IgD-negative memory B cell (primary cell): Measurements from ENCODE around the gene TRMT112. TPM values are rescaled to one million over a fixed set of nuclear protein-coding genes. Genes with fewer than 3 reads are reported as not detected.

Experiments
- H3K27ac Mint-ChIP-seq, 3 donors: one replicate each; pipeline ENCODE4 v1.8.0; 2020 to 2022; ENCODE audit warnings: mild to moderate bottlenecking in 3 of 3, mixed read lengths in 3 of 3, moderate library complexity in 1 of 3
- H3K27me3 Mint-ChIP-seq: one replicate; pipeline ENCODE4 v1.8.0; 2021; ENCODE audit warnings: mixed read lengths
- H3K36me3 Mint-ChIP-seq: one replicate; pipeline ENCODE4 v1.8.0; 2020; ENCODE audit warnings: mild to moderate bottlenecking, mixed read lengths
- H3K4me1 Mint-ChIP-seq, 3 donors: one replicate each; pipeline ENCODE4 v1.8.0; 2020 to 2022; ENCODE audit warnings: mixed read lengths in 3 of 3, mild to moderate bottlenecking in 1 of 3
- H3K4me3 Mint-ChIP-seq, 4 donors: one replicate each; pipeline ENCODE4 v1.8.0; 2020 to 2022; ENCODE audit warnings: mild to moderate bottlenecking in 4 of 4, mixed read lengths in 4 of 4, moderate library complexity in 3 of 4
- H3K9me3 Mint-ChIP-seq, 3 donors: one replicate each; pipeline ENCODE4 v1.8.0; 2020 to 2021; ENCODE audit warnings: mixed read lengths in 3 of 3, mild to moderate bottlenecking in 1 of 3
- polyA plus RNA-seq: library from polyadenylated mRNA; unstranded; fragments of 300-500 nt; fragmentation: Illumina TruSeq; gene quantifications from one replicate; pipeline ENCODE4 v1.2.3, GENCODE V29; 2021

Gene TRMT112
- polyA plus RNA-seq, 1 donor from 2014 or later, result 560 TPM

GRCh38 chr11:64289002-64289564 lies 28.3 kb downstream of the TRMT112 start:
- H3K4me1 Mint-ChIP-seq, result peaks cover 3 to 9% (median 7%) of the 10 kb centered on the region in 3 donors
- peak overlapping the region in 2 of 4 donors; percentile 73 to 91 for H3K4me3 Mint-ChIP-seq
- peak overlapping the region in 2 of 3 donors; percentile 20 to 96 for H3K27ac Mint-ChIP-seq
- peaks cover 0 to 3% (median 0%) of the 10 kb centered on the region in 3 donors for H3K9me3 Mint-ChIP-seq
- H3K36me3 Mint-ChIP-seq, result no peaks in the 10 kb centered on the region
- peaks cover 21% of the 10 kb centered on the region for H3K27me3 Mint-ChIP-seq

DNA sequence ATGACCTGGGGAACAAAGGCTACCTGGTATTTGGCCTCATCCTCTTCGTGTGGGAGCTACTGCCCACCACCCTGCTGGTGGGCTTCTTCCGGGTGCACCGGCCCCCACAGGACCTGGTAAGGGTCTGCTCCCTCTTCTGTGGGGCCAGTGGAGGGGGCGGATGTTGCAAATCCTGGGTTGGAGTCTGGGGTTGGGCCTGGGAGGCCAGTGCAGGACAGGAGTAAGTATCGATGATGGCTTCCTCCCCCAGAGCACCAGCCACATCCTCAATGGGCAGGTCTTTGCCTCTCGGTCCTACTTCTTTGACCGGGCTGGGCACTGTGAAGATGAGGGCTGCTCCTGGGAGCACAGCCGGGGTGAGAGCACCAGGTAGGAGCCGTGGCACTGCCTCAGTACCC lies 29.0 kb downstream of the TRMT112 start:
- Mint-ChIP-seq H3K27ac (peak overlapping the region in 1 of 3 donors; percentile 96), H3K9me3 (peaks cover 0 to 3% (median 0%) of the 10 kb centered on the region in 3 donors), H3K27me3 (peaks cover 15% of the 10 kb centered on the region), H3K4me3 (peak overlapping the region in 1 of 4 donors; percentile 91), H3K36me3 (no peaks in the 10 kb centered on the region), H3K4me1 (peaks cover 6 to 12% (median 7%) of the 10 kb centered on the region in 3 donors)

GRCh38 chr11:64287676-64288352 lies 29.5 kb downstream of the TRMT112 start:
- Mint-ChIP-seq H3K36me3 (peaks cover 2% of the 10 kb centered on the region), H3K4me3 (peak overlapping the region in 3 of 4 donors; percentile 33 to 91 (median 41)), H3K27ac (peak overlapping the region in 2 of 3 donors; percentile 73 to 96), H3K9me3 (peaks cover 0 to 3% (median 0%) of the 10 kb centered on the region in 3 donors), H3K27me3 (peaks cover 10% of the 10 kb centered on the region), H3K4me1 (peaks cover 6 to 14% (median 7%) of the 10 kb centered on the region in 3 donors)

DNA sequence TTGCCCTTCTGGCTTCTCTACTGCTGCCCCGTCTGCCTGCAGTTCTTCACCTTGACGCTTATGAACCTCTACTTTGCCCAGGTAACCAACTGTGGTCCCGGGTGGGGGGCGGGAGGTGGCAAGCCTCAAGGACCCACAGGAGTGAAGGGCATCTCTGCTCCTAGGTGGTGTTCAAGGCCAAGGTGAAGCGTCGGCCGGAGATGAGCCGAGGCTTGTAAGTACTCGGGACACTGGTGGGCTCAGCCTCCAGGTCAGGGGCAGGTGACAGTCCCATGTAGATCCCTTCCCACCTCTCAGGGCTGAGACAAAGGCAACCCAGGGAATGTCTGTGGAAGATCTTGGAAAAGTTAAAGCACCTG lies 30.6 kb downstream of the TRMT112 start:
- peaks cover 0 to 3% (median 0%) of the 10 kb centered on the region in 3 donors for H3K9me3 Mint-ChIP-seq
- H3K27ac Mint-ChIP-seq, result peak overlapping the region in 1 of 3 donors; percentile 96
- H3K27me3 Mint-ChIP-seq, result peaks cover 7% of the 10 kb centered on the region
- peaks cover 3 to 14% (median 7%) of the 10 kb centered on the region in 3 donors for H3K4me1 Mint-ChIP-seq
- H3K36me3 Mint-ChIP-seq, result peaks cover 2% of the 10 kb centered on the region
- peak overlapping the region; percentile 74 to 94 (median 90) for H3K4me3 Mint-ChIP-seq

- Mint-ChIP-seq H3K4me1 (peaks cover 3 to 14% (median 7%) of the 10 kb centered on the region in 3 donors), H3K9me3 (peaks cover 0 to 3% (median 0%) of the 10 kb centered on the region in 3 donors), H3K27me3 (peaks cover 7% of the 10 kb centered on the region), H3K27ac (peak overlapping the region; percentile 59 to 100 (median 99)), H3K4me3 (peak overlapping the region; percentile 74 to 95 (median 92)), H3K36me3 (peaks cover 2% of the 10 kb centered on the region)
Observed at GRCh38 chr11:64285885-64286800, 31.2 kb downstream of the TRMT112 start.

- H3K27me3 Mint-ChIP-seq, result no peaks in the 10 kb centered on the region
- H3K27ac Mint-ChIP-seq, result peak within 1 kb of the TSS; percentile 99 to 100 (median 99)
- H3K36me3 Mint-ChIP-seq, result peaks cover 2% of the 10 kb centered on the region
- peak within 1 kb of the TSS; percentile 89 to 96 (median 95) for H3K4me3 Mint-ChIP-seq
- H3K9me3 Mint-ChIP-seq, result no peaks in the 10 kb centered on the region
- H3K4me1 Mint-ChIP-seq, result peaks cover 3 to 10% (median 7%) of the 10 kb centered on the region in 3 donors
Observed at GRCh38 chr11:64284962-64285884, 32.1 kb downstream of the TRMT112 start, which contains the start of gene GPR137. Gene GPR137, plus strand, starts transcription at chr11:64285848. Its CDS starts 677 bp downstream, at chr11:64286525.

- Mint-ChIP-seq H3K36me3 (peaks cover 2% of the 10 kb centered on the region), H3K27me3 (no peaks in the 10 kb centered on the region), H3K9me3 (no peaks in the 10 kb centered on the region), H3K4me3 (peak within 1 kb of the TSS; percentile 89 to 96 (median 95)), H3K4me1 (peaks cover 3 to 10% (median 7%) of the 10 kb centered on the region in 3 donors), H3K27ac (peak within 1 kb of the TSS; percentile 99 to 100 (median 99))
Observed at GRCh38 chr11:64284048-64284961, 33.1 kb downstream of the TRMT112 start, which contains the start of gene BAD. Gene BAD, minus strand, starts transcription at chr11:64284665. Its CDS starts 297 bp downstream, at chr11:64284368.

- Mint-ChIP-seq H3K4me3 (peak overlapping the region; percentile 80 to 95 (median 89)), H3K4me1 (peaks cover 3 to 10% (median 7%) of the 10 kb centered on the region in 3 donors), H3K9me3 (no peaks in the 10 kb centered on the region), H3K36me3 (peaks cover 5% of the 10 kb centered on the region), H3K27ac (peak overlapping the region in 2 of 3 donors; percentile 35 to 100), H3K27me3 (no peaks in the 10 kb centered on the region)
Observed at GRCh38 chr11:64283092-64283491, 34.3 kb downstream of the TRMT112 start.

GRCh38 chr11:64281957-64282770 lies 35.2 kb downstream of the TRMT112 start:
- Mint-ChIP-seq H3K4me3 (no peak overlapping the region), H3K4me1 (peaks cover 5 to 10% (median 7%) of the 10 kb centered on the region in 3 donors), H3K9me3 (no peaks in the 10 kb centered on the region), H3K27me3 (no peaks in the 10 kb centered on the region), H3K27ac (peak overlapping the region; percentile 31 to 76 (median 50)), H3K36me3 (peaks cover 5% of the 10 kb centered on the region)

DNA sequence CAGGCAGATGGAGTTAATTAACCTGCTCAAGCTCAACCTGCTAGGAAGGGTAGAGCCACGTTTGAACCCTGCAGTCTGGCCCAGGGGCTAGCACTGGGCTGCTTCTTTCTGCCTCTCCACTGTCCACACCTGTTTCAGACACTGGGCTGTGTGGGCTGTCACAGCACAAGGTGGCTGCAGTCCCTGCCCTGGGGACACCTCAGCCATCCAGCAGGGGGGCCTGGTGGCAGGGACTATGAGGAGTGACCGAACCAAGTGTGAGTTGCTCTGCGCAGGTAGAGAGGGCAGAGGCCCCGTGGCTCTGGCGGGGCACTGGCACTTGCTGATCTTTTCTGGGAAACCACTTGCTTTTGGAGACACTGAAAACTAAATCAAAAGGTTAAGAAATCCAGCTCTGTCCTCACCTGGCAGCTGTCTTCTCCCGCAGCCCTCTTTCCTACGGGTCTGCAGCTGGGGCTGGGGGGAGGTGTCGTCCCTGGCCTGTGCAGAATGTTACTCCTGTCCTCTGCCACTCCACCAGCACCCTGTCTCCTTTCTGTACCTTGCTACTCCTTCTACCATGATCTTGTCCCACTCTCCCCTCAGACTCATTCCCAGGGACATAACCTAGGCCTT lies 38.7 kb downstream of the TRMT112 start:
- peak overlapping the region; percentile 53 to 70 (median 64) for H3K27ac Mint-ChIP-seq
- peak overlapping the region in 1 of 4 donors; percentile 26 for H3K4me3 Mint-ChIP-seq
- H3K27me3 Mint-ChIP-seq, result no peaks in the 10 kb centered on the region
- peaks cover 5% of the 10 kb centered on the region for H3K36me3 Mint-ChIP-seq
- H3K9me3 Mint-ChIP-seq, result no peaks in the 10 kb centered on the region
- peaks cover 0 to 4% (median 3%) of the 10 kb centered on the region in 3 donors for H3K4me1 Mint-ChIP-seq

DNA sequence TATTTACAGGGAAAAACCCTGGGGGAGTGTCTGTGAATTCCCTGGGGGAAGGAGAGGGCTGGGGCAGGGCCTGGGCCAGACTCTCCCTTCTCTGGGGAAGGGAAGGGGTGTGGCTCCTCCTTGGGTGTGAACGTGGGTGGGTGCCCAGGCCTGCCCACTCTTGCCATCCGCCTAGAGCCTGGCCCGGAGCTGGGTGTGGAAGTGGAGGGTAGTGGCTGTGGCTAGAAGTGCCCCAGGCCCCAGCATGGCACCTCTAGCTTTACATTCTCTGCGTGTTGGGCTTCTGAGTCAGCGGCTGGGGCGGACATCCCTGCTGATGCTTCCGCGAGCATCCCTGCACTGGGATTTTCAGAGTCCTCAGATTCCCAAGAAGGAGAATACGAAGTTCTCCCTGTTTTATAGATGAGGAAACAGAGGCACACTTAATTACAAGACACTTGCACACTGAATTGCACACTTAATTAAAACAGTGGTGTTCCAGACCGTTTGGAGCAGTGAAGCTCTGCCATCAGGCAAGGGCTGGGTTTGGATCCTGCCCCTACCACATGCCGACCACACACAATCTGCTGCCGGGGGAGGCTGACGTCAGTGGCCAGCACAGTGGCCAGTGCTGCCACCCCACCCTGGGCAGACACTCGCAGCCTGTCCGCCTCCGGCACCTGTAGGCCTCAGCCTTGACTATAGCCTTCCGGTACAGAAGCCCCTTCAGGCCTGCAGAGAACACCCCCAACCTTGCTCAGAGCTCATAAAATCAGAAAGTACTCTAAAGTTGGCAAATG lies 40.5 kb downstream of the TRMT112 start:
- Mint-ChIP-seq H3K27me3 (no peaks in the 10 kb centered on the region), H3K27ac (no peak overlapping the region), H3K36me3 (peaks cover 2% of the 10 kb centered on the region), H3K4me1 (peaks cover 0 to 8% (median 4%) of the 10 kb centered on the region in 3 donors), H3K4me3 (peak overlapping the region in 1 of 4 donors; percentile 45), H3K9me3 (no peaks in the 10 kb centered on the region)
